RPMI8226 (cell line): ENCODE data around the gene DGCR6L.
"Not testable (repeated sequence)": the region's sequence is repeated elsewhere in the genome, so short reads cannot be mapped to it uniquely, and the experiment has no call there.

Experiments used
- DNase-seq: peaks from one replicate; pipeline ENCODE4 v3.0.0-alpha.2; 2015

DGCR6L gene

GRCh38 chr22:20272174-20272573 is 47.7 kb downstream of the DGCR6L start:
- no peak for DNase-seq

DNA sequence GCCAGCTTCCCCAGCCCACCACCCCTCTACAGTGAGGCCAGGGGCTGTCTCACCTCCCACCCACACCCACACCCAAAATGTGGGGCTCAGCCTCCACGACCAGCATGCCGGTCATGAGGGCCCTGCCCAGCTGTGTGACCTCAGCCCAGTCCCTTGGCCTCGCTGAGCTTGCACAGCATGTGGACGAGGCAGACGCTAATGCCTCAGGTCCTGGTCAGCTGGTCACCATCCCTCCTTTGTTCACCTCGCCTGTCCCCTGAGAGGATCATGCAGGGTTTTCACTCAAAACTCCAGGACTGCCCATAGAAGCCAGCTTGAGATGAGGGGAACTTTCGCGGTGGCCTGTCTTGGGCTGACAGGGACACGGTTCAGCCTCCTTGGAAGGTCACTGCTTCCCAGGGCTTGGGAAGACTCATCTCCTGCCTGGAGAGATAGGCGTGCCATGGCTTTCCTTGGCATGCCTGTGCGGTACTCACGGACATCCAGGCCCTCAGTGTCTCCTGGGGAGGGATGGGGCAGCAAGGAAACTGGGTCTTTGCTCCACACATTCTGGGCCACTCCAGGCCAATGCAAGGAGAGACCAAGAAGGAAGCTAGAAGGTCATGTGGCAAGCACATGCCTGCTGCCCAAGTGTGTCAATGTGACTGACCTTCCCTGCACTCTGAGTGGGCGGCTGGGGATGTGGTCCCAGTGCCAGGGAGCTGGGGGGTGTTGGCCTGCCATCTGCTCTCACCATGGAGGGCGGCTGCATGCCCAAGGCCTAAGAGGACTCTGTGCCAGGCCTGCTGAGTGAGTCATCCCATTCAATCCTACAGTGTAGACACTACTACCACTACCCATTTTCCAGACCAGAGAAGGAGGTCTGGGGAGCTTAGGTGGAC is 48.5 kb downstream of the DGCR6L start:
- no peak for DNase-seq

GRCh38 chr22:20270190-20271113 is 49.4 kb downstream of the DGCR6L start:
- not testable (repeated sequence) for DNase-seq

- DNase-seq: not testable (repeated sequence)
Measured at GRCh38 chr22:20269673-20270072, 50.2 kb downstream of the DGCR6L start.

- not testable (repeated sequence) for DNase-seq
Measured at GRCh38 chr22:20269201-20269600, 50.7 kb downstream of the DGCR6L start.

- DNase-seq: peak; percentile 38
Measured at GRCh38 chr22:20268279-20269012, 51.4 kb downstream of the DGCR6L start, which contains the start of gene RTN4R. TSS of gene RTN4R (minus strand) at chr22:20268318. CDS start at chr22:20268092, 226 bp downstream.

- DNase-seq: peak; percentile 3
Measured at GRCh38 chr22:20267441-20268278, 52.2 kb downstream of the DGCR6L start.

DNA sequence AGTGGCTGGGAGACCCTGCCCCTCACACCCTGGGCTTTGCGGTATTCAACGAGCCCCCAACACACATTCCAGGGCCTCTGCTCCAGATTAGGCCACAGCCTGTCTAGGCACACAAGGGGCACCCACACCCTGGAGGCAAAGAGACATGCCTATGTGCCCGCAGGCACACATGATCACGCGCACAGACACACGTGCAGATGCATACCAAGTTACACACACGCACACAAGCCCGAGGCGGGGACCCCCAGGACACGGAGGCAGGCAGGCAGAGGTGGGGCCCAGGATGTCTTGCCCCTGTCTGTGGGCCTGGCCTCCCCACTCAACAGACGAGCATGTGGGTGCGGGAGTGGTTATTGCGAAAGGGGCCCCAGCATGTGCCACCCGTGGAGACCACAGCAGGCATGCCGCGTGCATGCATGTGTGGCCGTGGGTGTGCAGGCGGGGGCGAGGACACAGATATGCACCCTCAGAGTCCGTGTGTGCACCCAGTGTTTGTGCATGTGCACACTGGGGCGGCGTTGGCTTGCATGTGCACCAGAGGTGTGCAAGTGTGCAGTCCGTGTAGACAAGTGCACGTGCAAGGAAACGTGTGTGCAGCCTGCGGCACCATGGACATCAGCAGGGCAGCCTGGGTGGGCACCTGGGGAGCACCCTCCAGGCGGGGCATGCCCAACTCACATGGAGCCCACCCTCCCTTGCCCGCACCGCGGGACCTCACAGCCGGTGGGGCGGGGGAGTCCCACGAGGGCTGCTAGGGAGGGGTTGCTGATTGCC is 53.0 kb downstream of the DGCR6L start:
- not testable (repeated sequence) for DNase-seq

GRCh38 chr22:20265772-20266666 is 53.8 kb downstream of the DGCR6L start:
- DNase-seq: not testable (repeated sequence)

GRCh38 chr22:20264614-20265452 is 55.0 kb downstream of the DGCR6L start:
- DNase-seq: no peak
